ENCODE results near the gene PLCH1. TPM values are rescaled to one million over a fixed set of nuclear protein-coding genes. Genes with fewer than 3 reads are reported as not detected.

PLCH1 gene
- total RNA-seq, 4 donors from 2014 or later: 0.19 to 2.1 (median 0.28) TPM

DNA sequence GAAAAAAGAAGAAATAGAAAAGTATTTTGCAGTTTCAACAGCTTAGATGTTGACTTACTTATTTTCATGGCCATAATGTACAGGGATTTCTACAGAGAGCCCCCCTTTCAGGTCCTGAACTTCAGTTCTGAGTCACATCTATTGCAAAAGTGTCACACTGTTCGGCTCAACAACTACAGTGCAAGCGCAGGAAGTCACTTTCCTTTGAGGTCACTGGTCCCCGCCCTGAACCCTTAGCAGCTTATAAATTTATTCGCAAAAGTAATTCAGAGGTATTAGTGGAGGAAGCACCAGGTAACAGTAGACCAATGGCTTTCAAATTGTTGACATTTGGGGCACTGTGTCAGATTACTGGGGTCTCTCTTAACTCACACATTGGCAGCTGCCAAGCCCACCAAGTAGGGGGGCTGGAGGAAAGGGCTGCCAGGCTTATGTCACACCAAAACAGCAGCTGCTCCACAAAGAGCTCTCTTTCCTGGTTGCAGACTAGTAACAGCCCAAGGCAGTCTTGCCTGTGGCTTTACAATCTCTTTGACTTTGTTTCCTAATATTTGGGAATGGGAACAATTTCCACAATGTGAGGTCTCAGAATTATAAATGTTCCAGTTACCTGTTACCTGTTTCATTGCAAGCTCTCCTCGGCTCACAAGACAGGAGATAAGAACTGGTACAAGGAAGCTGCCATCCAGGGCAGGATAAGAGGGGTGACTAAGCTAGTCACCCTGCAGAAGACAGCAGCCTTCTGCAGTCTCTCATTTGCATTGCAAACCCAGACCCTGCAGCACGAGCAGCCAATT, 321.1 kb downstream of the PLCH1 start:
- H3K9me3 ChIP-seq: peaks cover 0 to 14% (median 6%) of the 10 kb centered on the region in 3 donors
- no peaks in the 10 kb centered on the region for H3K27me3 ChIP-seq
- no peaks in the 10 kb centered on the region for H3K36me3 ChIP-seq
- no peak for DNase-seq
- TF ChIP-seq, protein P1, sequence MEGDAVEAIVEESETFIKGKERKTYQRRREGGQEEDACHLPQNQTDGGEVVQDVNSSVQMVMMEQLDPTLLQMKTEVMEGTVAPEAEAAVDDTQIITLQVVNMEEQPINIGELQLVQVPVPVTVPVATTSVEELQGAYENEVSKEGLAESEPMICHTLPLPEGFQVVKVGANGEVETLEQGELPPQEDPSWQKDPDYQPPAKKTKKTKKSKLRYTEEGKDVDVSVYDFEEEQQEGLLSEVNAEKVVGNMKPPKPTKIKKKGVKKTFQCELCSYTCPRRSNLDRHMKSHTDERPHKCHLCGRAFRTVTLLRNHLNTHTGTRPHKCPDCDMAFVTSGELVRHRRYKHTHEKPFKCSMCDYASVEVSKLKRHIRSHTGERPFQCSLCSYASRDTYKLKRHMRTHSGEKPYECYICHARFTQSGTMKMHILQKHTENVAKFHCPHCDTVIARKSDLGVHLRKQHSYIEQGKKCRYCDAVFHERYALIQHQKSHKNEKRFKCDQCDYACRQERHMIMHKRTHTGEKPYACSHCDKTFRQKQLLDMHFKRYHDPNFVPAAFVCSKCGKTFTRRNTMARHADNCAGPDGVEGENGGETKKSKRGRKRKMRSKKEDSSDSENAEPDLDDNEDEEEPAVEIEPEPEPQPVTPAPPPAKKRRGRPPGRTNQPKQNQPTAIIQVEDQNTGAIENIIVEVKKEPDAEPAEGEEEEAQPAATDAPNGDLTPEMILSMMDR (IDR thresholded peaks at IDR 0.05): no peak
- no peak for TF ChIP-seq POLR2A (IDR thresholded peaks at IDR 0.05)
- no peaks in the 10 kb centered on the region for H3K4me1 ChIP-seq
- intact Hi-C loops (cut with DNase I): no loop called here
- no peak overlapping the region for H3K4me3 ChIP-seq
- no peak overlapping the region for H3K27ac ChIP-seq
- WGBS, 2 donors: 46 to 61% methylated on average over 5 to 6 of the region's 6 CpGs

DNA sequence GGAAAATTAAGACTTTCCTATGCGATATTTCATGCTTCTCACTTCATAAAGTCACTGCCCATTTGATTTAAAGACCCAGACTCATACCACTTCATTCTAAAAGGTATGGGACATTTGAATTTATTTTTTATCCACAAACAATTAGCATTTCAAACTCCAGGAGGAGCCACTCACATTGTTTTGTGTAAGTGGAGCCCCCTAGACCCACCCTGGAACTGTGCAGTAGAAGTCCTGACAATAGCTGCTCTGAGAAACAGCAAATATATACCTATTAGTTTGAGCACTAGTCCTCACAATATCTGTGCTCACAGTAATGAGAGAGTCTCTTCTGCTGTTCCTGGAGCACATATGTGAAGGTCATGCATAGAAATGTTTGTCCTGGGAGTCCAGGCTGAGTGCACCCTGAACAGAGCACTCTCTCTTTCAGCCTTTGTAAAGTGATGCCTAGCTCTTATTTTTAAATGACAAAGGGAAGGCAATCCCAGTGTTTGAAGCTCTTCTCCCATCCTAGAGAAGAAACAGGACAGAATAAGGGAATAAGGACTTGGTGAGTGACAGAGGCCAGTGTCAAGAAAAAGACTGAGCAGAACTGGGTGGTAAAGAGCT, 323.9 kb downstream of the PLCH1 start:
- H3K9me3 ChIP-seq: peaks cover 0 to 3% (median 0%) of the 10 kb centered on the region in 3 donors
- TF ChIP-seq, protein P1 (IDR thresholded peaks at IDR 0.05): no peak
- no peak for TF ChIP-seq POLR2A (IDR thresholded peaks at IDR 0.05)
- WGBS, 2 donors: 93 to 100% methylated on average over 1 of the region's 1 CpG
- H3K4me1 ChIP-seq: no peaks in the 10 kb centered on the region
- intact Hi-C loops (cut with DNase I): no loop called here
- no peak overlapping the region for H3K4me3 ChIP-seq
- no peak overlapping the region for H3K27ac ChIP-seq
- no peaks in the 10 kb centered on the region for H3K36me3 ChIP-seq
- no peaks in the 10 kb centered on the region for H3K27me3 ChIP-seq
- no peak for DNase-seq

DNA sequence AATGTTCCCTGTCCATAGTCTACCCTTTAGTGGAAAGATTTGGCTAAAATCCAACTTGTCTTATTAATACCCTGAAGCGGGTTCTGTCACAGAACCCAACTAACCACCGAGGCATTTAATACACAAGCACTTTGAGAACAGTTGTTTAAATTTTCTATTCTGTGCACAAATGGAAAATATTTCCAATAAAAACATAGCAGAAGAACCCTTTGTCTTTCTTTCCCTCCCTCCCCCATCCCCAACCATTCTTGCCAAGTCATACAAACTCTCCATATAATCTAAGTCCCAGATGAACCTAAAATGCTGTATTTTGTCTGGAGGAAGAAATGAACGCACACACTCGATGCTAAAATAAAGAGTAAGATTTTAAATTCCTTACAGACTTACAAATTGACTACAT, 324.5 kb downstream of the PLCH1 start:
- H3K36me3 ChIP-seq: no peaks in the 10 kb centered on the region
- intact Hi-C loops (cut with DNase I): no loop called here
- H3K27me3 ChIP-seq: no peaks in the 10 kb centered on the region
- H3K4me3 ChIP-seq: no peak overlapping the region
- no peak for TF ChIP-seq POLR2A (IDR thresholded peaks at IDR 0.05)
- TF ChIP-seq, protein P1 (IDR thresholded peaks at IDR 0.05): no peak
- H3K27ac ChIP-seq: no peak overlapping the region
- no peaks in the 10 kb centered on the region for H3K4me1 ChIP-seq
- no peak for DNase-seq
- 60 to 83% methylated on average over 4 of the region's 4 CpGs for WGBS, 2 donors
- peaks cover 0 to 3% (median 0%) of the 10 kb centered on the region in 3 donors for H3K9me3 ChIP-seq

DNA sequence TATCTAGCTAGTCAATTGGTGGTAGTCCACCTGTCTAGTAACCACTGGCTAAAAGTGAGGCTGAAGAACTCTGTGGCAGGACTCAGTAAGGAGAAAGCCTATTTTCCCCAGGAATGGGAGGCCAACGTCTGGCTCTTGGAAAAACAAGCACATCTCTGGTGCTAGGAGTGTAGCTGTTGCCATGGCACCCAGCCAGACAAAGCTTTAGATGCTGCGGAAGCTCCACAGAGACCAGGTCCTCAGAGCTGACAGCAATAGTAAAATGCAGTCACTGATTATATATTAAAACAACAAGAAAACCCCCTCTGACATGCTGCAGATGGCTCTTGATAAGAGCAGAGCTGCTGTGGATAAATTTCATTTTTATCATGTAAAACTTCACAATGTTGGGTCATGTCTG, 326.5 kb downstream of the PLCH1 start:
- Histone ChIP-seq H3K27ac (no peak overlapping the region), H3K36me3 (no peaks in the 10 kb centered on the region), H3K9me3 (peaks cover 0 to 3% (median 0%) of the 10 kb centered on the region in 3 donors), H3K27me3 (peaks cover 0 to 4% (median 0%) of the 10 kb centered on the region in 4 donors), H3K4me3 (no peak overlapping the region), H3K4me1 (no peaks in the 10 kb centered on the region)
- TF ChIP-seq POLR2A (IDR thresholded peaks at IDR 0.05): no peak
- TF ChIP-seq, protein P1 (IDR thresholded peaks at IDR 0.05): no peak
- intact Hi-C loops (cut with DNase I): no loop called here
- no peak for DNase-seq
- WGBS, 2 donors: 52 to 71% methylated on average over 1 to 2 of the region's 2 CpGs

DNA sequence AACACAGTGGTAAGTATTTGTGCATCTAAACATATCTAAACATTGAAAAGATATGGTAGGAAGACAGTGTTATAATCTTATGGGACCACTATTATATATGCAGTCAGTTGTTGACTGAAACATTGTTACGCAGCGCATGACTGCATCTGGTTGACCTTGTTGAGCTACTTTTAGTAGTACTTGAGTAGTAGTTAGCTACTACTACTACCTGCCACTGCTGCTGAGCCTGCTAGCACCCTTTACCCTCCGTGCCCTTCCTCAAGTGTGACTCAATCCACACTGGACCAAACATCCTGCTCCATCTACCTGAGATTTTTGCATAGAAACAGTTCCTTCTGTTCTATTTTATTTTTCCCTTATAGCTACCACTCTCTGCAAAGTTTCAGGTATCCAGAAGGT, 327.8 kb downstream of the PLCH1 start:
- Histone ChIP-seq H3K36me3 (no peaks in the 10 kb centered on the region), H3K4me3 (no peak overlapping the region), H3K27me3 (peaks cover 0 to 4% (median 0%) of the 10 kb centered on the region in 4 donors), H3K9me3 (peaks cover 0 to 3% (median 0%) of the 10 kb centered on the region in 3 donors), H3K4me1 (no peaks in the 10 kb centered on the region), H3K27ac (no peak overlapping the region)
- 64 to 84% methylated on average over 3 of the region's 3 CpGs for WGBS, 2 donors
- DNase-seq: no peak
- intact Hi-C loops (cut with DNase I): no loop called here
- TF ChIP-seq POLR2A (IDR thresholded peaks at IDR 0.05): no peak
- TF ChIP-seq, protein P1 (IDR thresholded peaks at IDR 0.05): no peak
